ENCODE data around the gene PITHD1.

DNA sequence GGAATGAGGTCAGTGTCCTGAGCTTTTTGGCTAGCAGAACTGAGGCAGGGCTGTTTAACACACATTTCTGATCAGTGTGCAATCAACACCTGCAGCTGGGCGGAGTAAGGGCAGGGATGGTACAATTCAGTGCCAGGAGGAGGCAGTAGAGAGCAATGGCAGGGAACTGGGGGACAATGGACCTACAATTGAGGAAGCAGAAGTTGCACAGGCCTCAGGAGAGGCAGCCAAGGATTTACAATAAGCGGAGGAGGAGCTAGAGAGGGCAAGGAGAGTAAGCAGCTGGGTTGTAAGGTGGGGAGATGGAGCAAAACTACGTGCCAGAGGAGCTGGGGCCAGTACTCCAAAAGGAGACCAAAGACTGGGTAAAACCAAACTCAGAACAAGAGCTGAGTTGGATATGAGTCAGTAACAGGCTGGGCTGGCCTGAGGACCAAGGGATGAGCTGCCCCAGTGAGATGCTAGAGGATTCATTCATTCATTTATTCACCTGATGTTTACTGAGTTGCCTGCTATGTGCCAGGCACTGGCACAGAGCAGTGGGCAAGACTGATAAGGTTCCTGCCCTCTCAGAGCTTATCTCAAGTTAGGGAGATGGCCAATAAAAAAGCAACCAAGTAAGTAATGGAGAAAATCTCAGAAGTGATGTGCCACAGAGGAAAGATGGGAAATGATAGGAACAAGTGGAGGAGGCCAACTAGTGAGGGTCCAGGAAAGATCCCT is 32.8 kb downstream of the PITHD1 start:
- TF ChIP-seq EZH2phosphoT487 (IDR thresholded peaks at IDR 0.05; ENCODE audit: low read length), result no peak
- TF ChIP-seq, protein P1, sequence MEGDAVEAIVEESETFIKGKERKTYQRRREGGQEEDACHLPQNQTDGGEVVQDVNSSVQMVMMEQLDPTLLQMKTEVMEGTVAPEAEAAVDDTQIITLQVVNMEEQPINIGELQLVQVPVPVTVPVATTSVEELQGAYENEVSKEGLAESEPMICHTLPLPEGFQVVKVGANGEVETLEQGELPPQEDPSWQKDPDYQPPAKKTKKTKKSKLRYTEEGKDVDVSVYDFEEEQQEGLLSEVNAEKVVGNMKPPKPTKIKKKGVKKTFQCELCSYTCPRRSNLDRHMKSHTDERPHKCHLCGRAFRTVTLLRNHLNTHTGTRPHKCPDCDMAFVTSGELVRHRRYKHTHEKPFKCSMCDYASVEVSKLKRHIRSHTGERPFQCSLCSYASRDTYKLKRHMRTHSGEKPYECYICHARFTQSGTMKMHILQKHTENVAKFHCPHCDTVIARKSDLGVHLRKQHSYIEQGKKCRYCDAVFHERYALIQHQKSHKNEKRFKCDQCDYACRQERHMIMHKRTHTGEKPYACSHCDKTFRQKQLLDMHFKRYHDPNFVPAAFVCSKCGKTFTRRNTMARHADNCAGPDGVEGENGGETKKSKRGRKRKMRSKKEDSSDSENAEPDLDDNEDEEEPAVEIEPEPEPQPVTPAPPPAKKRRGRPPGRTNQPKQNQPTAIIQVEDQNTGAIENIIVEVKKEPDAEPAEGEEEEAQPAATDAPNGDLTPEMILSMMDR (IDR thresholded peaks at IDR 0.05; ENCODE audit: low read length), result peak; percentile 85
